A673 (cell line): ENCODE results near the gene IGFBP2. TPM values are rescaled to one million over a fixed set of nuclear protein-coding genes. Genes with fewer than 3 reads are reported as not detected.

Source experiments
- BruUV-seq: library from RNA; stranded (reverse); fragments of 400-500 nt; replicated peaks from 2 replicates; lab custom pipeline; 2021; lab: Mats Ljungman, UMichigan
- CTCF ChIA-PET: fragments of 300-600 bp; sonication (Branson Sonifier 250); formaldehyde crosslinking; loops from one replicate; lab custom pipeline; 2022; ENCODE audit warnings: antibody characterized with exemption; lab: Charles Lee
- POLR2A ChIA-PET: fragments of 300-600 bp; sonication (Branson Sonifier 250); formaldehyde crosslinking; loops from one replicate; lab custom pipeline; 2022; ENCODE audit warnings: antibody characterized with exemption; ENCODE audit not compliant: low non-redundant PET; lab: Charles Lee
- DNase-seq: peaks from one replicate; pipeline ENCODE4 v3.0.0-alpha.2; 2015; ENCODE audit warnings: low spot score
- H3K27ac ChIP-seq: fragments of 200-600 bp; sonication (generic); 2 replicates; pipeline ENCODE4 v1.5.1; 2016; ENCODE audit warnings: mixed run types, low read depth, mild to moderate bottlenecking, mixed read lengths, antibody characterized with exemption, low read length; ENCODE audit not compliant: poor library complexity, severe bottlenecking
- H3K27me3 ChIP-seq: fragments of 200-600 bp; sonication (generic); replicated peaks from 2 replicates; pipeline ENCODE4 v1.6.1; 2017; ENCODE audit warnings: mixed run types, low read depth, mild to moderate bottlenecking, mixed read lengths, antibody characterized with exemption, low read length; ENCODE audit not compliant: insufficient read depth, poor library complexity
- H3K36me3 ChIP-seq: fragments of 200-600 bp; sonication (generic); 2 replicates; pipeline ENCODE4 v1.6.1; 2016; ENCODE audit warnings: mixed run types, mild to moderate bottlenecking, mixed read lengths, antibody characterized with exemption, low read length; ENCODE audit not compliant: insufficient read depth, poor library complexity, severe bottlenecking
- H3K4me1 ChIP-seq: fragments of 200-600 bp; sonication (generic); 2 replicates; pipeline ENCODE4 v1.6.1; 2017; ENCODE audit warnings: mixed run types, mild to moderate bottlenecking, mixed read lengths, antibody characterized with exemption, low read length; ENCODE audit not compliant: insufficient read depth, poor library complexity, severe bottlenecking
- H3K4me3 ChIP-seq: fragments of 200-600 bp; sonication (generic); 2 replicates; pipeline ENCODE4 v1.5.1; 2016; ENCODE audit warnings: low read depth, mixed run types, mild to moderate bottlenecking, mixed read lengths, low read length; ENCODE audit not compliant: poor library complexity, severe bottlenecking
- H3K9me3 ChIP-seq: fragments of 200-600 bp; sonication (generic); 2 replicates; pipeline ENCODE4 v1.6.1; 2016; ENCODE audit warnings: mixed run types, low read depth, mild to moderate bottlenecking, mixed read lengths, antibody characterized with exemption, low read length; ENCODE audit not compliant: poor library complexity, severe bottlenecking
- EZH2 ChIP-seq: fragments of 200-600 bp; sonication (generic); IDR thresholded peaks from 2 replicates; pipeline ENCODE4 v1.6.1; 2017; ENCODE audit warnings: borderline replicate concordance, low read depth, mild to moderate bottlenecking, mixed read lengths, antibody characterized with exemption, low read length; ENCODE audit not compliant: poor library complexity, severe bottlenecking
- intact Hi-C: fragments of 100-400 bp; cut with micrococcal nuclease; formaldehyde crosslinking; loops from one replicate; pipeline ENCODE4 v1.10.0; 2022; ENCODE audit not compliant: unreplicated experiment
- total RNA-seq: library from RNA; stranded (reverse); gene quantifications from 2 replicates; pipeline ENCODE4 v1.2.3, GENCODE V29; 2021
- TF ChIP-seq, protein P1 (sequence below): fragments of 300-800, 200-600 bp; sonication (generic); conservative IDR thresholded peaks from 2 replicates; pipeline ENCODE4 v1.5.1; 2017; ENCODE audit warnings: low read depth, mild to moderate bottlenecking, antibody characterized with exemption, low read length, moderate library complexity, mixed read lengths

The IGFBP2 gene
- total RNA-seq, 1 experiment from 2014 or later = 614 TPM

DNA sequence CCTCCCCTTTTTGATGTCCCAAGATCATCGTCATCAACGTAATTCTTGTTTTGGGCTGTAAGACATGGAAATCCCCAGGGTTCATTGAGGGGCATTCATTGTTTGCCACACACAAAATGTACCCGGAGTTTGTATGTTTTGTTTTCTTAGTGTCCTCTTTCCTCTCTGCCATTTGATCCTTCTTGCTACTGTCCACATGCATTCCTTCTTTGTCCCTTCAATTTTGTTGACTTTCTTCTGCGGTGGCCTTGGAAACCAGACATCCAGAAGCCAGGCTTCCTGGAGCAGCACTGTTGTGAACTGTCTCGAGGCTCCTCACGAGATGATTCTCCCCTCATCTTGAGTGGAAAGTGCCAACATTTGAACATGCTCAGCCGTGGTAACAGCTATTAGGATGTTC, 24.8 kb downstream of the IGFBP2 start:
- no TSS peak for BruUV-seq
- H3K36me3 ChIP-seq = peaks cover 58% of the 10 kb centered on the region
- peaks cover 44% of the 10 kb centered on the region for H3K4me1 ChIP-seq
- H3K4me3 ChIP-seq = no peak overlapping the region
- ChIA-PET CTCF (no interaction called here), POLR2A (no interaction called here)
- intact Hi-C loops = no loop called here
- peak overlapping the region; percentile 72 for H3K27ac ChIP-seq
- no peaks in the 10 kb centered on the region for H3K9me3 ChIP-seq
- DNase-seq = no peak
- H3K27me3 ChIP-seq = no peaks in the 10 kb centered on the region
- TF ChIP-seq EZH2 = no peak
- TF ChIP-seq, protein P1, sequence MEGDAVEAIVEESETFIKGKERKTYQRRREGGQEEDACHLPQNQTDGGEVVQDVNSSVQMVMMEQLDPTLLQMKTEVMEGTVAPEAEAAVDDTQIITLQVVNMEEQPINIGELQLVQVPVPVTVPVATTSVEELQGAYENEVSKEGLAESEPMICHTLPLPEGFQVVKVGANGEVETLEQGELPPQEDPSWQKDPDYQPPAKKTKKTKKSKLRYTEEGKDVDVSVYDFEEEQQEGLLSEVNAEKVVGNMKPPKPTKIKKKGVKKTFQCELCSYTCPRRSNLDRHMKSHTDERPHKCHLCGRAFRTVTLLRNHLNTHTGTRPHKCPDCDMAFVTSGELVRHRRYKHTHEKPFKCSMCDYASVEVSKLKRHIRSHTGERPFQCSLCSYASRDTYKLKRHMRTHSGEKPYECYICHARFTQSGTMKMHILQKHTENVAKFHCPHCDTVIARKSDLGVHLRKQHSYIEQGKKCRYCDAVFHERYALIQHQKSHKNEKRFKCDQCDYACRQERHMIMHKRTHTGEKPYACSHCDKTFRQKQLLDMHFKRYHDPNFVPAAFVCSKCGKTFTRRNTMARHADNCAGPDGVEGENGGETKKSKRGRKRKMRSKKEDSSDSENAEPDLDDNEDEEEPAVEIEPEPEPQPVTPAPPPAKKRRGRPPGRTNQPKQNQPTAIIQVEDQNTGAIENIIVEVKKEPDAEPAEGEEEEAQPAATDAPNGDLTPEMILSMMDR = no peak

DNA sequence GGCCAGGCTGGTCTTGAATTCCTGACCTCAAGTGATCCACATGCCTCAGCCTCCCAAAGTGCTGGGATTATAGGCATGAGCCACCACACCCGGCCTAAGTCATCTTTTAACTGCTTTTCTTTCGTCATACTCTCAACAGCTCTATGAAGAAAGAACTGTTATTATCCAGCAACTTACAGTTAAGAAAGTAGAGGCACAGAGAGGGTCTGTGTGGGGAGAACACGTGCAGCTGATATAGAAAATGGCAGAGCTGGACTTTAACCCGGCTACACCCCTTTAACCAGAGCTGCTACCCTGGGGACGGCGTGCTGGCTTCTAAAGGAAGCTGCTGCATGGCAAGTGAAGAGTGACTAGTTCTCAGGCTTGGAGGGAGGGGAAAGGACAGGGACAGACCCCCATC, 25.5 kb downstream of the IGFBP2 start:
- DNase-seq = no peak
- Histone ChIP-seq H3K9me3 (no peaks in the 10 kb centered on the region), H3K27me3 (no peaks in the 10 kb centered on the region), H3K27ac (no peak overlapping the region), H3K36me3 (peaks cover 66% of the 10 kb centered on the region), H3K4me1 (peaks cover 36% of the 10 kb centered on the region), H3K4me3 (no peak overlapping the region)
- ChIA-PET CTCF (no interaction called here), POLR2A (no interaction called here)
- no peak for TF ChIP-seq EZH2
- TF ChIP-seq, protein P1 = no peak
- intact Hi-C loops = no loop called here
- no TSS peak for BruUV-seq

DNA sequence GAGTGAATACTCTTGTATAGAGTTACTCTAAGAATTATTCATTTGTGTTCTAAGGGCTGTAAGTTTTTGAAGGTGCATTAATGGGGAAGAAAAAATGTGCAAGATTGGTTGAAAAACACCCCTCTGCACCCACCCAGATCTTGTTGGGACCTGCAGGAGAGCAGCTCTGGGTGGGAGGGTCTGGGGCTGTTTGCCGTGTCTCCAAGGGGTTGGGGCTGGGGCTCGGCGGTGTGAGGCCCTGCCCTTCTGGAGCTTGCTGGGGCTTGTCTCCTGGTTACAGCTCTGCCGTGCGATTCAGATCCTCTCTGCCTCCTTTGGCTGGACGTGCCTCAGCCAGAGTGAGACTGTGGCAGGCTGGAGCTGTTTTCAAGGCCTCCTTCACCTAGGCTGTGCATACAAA, 26.1 kb downstream of the IGFBP2 start:
- H3K4me3 ChIP-seq = no peak overlapping the region
- ChIA-PET CTCF (no interaction called here), POLR2A (no interaction called here)
- no peak for DNase-seq
- peaks cover 71% of the 10 kb centered on the region for H3K36me3 ChIP-seq
- no peak overlapping the region for H3K27ac ChIP-seq
- BruUV-seq = no TSS peak
- TF ChIP-seq, protein P1 = no peak
- no peak for TF ChIP-seq EZH2
- no peaks in the 10 kb centered on the region for H3K9me3 ChIP-seq
- no peaks in the 10 kb centered on the region for H3K27me3 ChIP-seq
- peaks cover 31% of the 10 kb centered on the region for H3K4me1 ChIP-seq
- intact Hi-C loops = no loop called here
